H1 (cell line): ENCODE results near the gene PTTG2.

Experiments
- CEBPB ChIP-seq: IDR thresholded peaks from 2 replicates; pipeline ENCODE4 v1.6.1; 2012; ENCODE audit warnings: low read depth, low read length
- CHD1 ChIP-seq: IDR thresholded peaks from 2 replicates; pipeline ENCODE4 v1.6.1; 2012; ENCODE audit warnings: low read depth, low read length, improper control_type of control experiment
- CREB1 ChIP-seq: IDR thresholded peaks from 2 replicates; pipeline ENCODE4 v1.6.1; 2012; ENCODE audit warnings: inconsistent platforms
- CTCF ChIP-seq, 3 experiments: IDR thresholded peaks; 1 replicate in 2 of 3; 2 replicates in 1 of 3; pipeline versions ENCODE4 v1.5.1 to v1.6.1; 2011; ENCODE audit warnings: low read length in 3 of 3, mild to moderate bottlenecking in 3 of 3, inconsistent platforms in 2 of 3, low read depth in 1 of 3, moderate library complexity in 1 of 3; ENCODE audit not compliant: insufficient read depth in 1 of 3; ENCODE audit errors: control extremely low read depth in 1 of 3
- EZH2 ChIP-seq: fragments of 200-600 bp; sonication (generic); IDR thresholded peaks from 2 replicates; pipeline ENCODE4 v1.7.1; 2012; ENCODE audit warnings: low read depth, mild to moderate bottlenecking, moderate library complexity, low read length, inconsistent platforms; ENCODE audit not compliant: severe bottlenecking
- GABPA ChIP-seq: IDR thresholded peaks from 2 replicates; pipeline ENCODE4 v1.6.1; 2011; ENCODE audit warnings: mild to moderate bottlenecking, low read length, moderate library complexity, borderline replicate concordance; ENCODE audit not compliant: insufficient read depth
- NANOG ChIP-seq: IDR thresholded peaks from 2 replicates; pipeline ENCODE4 v1.6.1; 2011; ENCODE audit warnings: low read length, low read depth, mild to moderate bottlenecking, inconsistent platforms; ENCODE audit not compliant: insufficient read depth, poor library complexity, severe bottlenecking
- SP1 ChIP-seq: IDR thresholded peaks from 2 replicates; pipeline ENCODE4 v1.6.1; 2011; ENCODE audit warnings: low read depth, low read length
- SP4 ChIP-seq: IDR thresholded peaks from 2 replicates; pipeline ENCODE4 v1.6.1; 2012; ENCODE audit warnings: low read length, inconsistent platforms
- YY1 ChIP-seq: IDR thresholded peaks from 2 replicates; pipeline ENCODE4 v1.6.1; 2011; ENCODE audit warnings: low read depth, mild to moderate bottlenecking, low read length
- TF ChIP-seq, protein P1 (sequence below): IDR thresholded peaks from 2 replicates; pipeline ENCODE4 v1.6.1; 2012; ENCODE audit warnings: inconsistent platforms

- TF ChIP-seq CREB1 (no peak), YY1 (no peak), CTCF (IDR thresholded peaks at IDR 0.05; ENCODE audit: control extremely low read depth in 1 of 3, insufficient read depth in 1 of 3, low read depth in 1 of 3, low read length in 3 of 3) (no peak), CHD1 (no peak), EZH2 (no peak), NANOG (no peak), GABPA (no peak), CEBPB (no peak), SP1 (no peak), SP4 (no peak)
- TF ChIP-seq, protein P1, sequence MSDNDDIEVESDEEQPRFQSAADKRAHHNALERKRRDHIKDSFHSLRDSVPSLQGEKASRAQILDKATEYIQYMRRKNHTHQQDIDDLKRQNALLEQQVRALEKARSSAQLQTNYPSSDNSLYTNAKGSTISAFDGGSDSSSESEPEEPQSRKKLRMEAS = no peak
These were observed 43.4 kb downstream of the PTTG2 start for GRCh38 chr4:38003628-38004027.
